GM18907 (cell line): Measurements from ENCODE around the gene HIC1.

ENCODE experiments used
- ATAC-seq: cut with Tn5 transposase; IDR thresholded peaks from one replicate; pipeline ENCODE4 v1.9.1; 2021; ENCODE audit warnings: mild to moderate bottlenecking, moderate library complexity; ENCODE audit not compliant: unreplicated experiment

The HIC1 gene

DNA sequence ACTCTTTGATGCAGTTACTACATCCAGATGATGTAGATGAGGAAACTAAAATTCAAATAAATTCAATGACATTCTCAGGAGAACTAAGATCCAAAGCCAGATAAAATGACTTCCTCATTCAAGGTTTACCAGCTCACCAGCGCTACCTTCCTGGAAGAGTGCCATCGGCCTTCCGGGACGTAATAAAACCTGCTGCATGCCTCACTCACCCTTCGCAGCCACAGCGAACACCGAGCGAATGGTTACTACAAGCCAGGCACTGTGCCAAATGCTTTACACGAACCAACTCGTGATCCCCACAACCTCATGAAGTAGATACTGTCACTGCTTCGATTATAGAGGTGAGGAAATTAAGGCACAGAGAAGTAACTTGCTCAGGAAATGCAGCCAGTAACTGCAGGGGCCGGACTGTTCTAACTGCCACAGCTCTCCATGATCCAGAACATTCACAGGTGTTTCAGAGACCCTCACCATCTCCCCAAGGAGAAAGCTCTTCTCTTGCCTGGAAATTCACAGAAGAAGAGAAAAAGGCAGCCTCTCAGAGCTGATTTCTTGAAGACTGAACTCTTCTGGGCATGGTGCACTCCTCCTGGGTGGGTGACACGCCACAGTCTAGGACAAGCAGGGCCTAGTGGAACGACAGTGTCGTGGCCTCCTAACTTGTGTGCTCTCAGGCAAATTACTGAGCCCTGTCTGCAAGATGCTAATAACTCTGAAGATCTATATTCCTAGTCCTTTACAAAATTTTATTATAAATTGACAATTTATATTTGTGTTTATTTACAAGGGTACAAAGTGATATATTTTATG lies 46.8 kb downstream of the HIC1 start:
- ATAC-seq = no peak

DNA sequence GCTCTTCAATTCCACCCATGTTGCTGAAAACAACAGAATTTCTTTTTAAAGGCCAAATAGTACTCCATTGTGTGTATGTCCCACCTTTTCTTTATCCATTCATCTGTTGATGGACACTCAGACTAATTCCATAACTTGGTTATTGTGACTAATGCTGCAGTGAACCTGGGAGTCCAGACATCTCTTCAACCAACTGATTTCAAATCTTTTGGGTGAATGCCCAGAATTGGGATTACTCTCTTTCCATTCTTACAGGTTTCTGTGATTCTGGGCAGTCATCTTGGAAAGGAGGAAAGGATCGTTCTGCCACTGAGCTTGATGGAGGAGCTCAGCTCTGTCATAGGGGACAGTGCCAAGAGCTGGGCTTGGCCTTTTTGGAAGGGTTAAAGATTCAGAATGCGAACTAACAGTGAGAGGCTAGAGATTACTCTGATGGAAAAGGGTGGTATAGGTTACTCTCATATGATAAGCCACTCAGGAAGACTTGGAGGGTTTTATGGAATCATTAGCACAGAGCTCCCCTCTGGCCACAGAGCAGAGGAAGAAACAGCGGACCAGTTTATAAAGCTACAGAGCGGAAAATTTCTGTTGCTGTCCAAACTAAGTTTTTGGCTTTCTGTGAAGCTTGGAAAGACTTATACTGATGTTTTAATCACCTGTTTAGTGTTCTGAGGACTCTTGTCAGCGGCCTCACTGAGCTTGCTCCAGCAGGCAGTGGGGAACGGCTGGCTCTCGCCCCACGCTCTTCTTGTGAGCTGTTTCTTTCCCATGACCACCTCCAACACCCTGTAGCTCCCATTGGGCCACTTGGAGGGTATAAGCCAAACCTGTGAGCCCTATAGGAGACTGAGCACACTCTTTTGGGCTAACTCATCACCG lies 48.3 kb downstream of the HIC1 start:
- no peak for ATAC-seq

DNA sequence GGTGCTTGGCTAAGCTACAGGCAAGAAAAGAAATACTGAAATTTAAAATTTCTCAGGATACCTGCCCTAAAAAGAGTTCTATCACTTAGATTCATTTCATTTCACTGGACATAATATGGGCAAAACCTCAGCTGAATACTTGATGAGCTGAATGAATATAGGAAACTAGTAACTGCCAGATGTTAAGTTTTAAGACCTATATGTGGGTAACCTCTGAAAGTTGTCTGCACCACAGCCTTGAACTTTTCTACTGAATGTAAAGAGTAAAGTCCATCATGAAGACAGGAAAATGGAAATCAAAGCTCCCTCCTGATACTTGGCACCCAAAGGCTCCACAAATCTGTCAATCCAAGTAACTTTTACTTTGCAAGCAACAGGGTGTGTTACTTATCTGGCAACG lies 50.8 kb downstream of the HIC1 start:
- ATAC-seq = no peak

DNA sequence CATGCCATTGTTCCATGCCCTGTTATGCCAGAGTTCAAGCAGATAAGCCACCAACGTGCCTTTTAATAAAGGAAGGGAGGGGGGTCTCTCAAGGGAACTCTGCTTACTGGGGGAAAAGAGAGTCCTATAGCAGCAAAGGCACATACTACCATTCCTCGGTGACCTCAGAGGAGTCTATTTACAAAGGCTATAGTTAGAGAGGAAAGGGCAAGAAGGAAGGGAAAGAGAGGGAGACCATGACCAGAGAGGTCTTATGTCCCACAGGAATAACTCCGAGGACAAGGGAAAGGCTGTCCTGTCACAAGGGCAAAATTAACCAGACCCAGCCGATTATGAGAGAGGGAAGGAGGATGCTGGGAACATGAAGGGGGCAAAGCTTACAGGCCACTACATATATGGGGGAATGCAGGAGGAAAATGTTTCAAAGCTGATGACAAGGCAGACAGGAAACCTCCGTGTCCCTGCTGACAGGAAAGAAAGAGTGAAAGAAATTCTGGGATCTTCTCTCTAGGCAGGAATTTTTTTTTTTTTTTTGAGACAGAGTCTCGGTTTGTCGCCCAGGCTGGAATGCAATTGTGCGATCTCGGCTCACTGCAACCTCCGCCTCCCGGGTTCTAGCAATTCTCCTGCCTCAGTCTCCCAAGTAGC lies 51.5 kb downstream of the HIC1 start:
- no peak for ATAC-seq

DNA sequence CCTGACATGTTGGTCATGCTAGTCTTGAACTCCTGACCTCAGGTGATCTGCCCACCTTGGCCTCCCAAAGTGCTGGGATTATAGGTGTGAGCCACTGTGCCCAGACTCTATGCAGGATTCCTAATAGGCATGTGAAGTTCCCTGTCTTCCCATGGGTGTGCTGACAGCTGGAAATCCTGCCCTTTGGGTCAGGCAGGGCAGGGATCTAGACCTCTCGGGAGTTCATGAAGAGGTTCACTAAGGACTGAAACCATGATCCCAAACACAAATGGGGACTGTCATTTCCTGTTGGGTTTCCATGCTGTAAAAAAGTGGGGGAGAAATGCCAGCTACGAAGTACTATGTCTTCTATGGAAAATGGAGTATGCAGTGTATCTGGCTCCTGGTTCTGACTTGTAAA lies 52.1 kb downstream of the HIC1 start:
- ATAC-seq = no peak

DNA sequence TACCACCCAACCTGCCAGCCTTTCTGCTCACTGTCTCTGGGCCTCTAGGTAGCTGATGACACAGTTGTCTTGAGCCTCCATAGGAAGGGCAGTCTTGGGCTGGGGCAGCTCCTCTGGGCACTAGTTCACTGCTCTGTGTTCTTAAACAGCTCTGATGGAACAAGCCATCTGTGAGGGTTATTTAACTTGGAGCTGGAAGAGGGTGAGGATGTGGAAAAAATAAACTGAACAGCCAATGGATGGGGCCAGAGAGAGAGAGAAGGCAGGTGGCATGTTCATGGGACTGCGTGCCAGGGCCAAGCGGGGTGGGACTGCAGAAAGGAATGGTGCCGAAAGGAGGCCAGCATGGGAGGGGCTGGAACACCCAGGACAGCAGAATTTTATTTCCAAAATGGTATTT lies 52.6 kb downstream of the HIC1 start:
- ATAC-seq = no peak

DNA sequence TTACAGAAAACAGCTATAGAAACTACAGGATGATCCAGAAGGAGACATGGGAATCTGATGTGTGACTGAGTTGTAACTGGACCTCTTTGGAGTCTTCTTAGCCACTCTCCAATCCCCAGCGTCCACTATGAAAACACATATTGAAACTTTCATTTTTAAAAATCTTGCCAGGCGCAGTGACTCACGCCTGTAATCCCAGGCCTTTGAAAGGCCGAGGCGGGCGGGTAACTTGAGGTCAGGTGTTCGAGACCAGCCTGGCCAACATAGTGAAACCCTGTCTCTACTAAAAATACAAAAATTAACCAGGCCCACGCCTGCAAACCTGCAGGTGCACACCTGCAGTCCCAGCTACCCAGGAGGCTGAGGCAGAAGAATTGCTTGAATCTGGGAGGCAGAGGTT lies 53.3 kb downstream of the HIC1 start:
- ATAC-seq = no peak

DNA sequence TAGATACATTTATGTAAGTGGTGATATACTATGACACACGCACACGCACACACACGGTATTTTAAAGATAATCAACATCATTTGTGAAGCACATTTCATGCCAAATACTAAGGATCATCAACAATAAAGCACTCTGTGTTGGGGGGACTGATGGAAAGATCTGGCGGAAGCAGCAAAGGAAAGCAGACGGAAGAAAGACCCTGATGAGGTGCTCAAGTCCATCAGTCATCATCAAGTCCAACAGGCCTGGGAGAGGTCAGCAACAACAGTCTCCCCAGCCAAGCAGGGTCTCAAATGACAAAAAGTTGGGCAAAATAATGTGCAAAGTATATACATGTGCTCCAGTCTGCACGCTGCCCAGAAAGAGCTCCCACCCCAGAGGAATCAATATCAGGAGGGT lies 55.5 kb downstream of the HIC1 start:
- ATAC-seq = no peak

DNA sequence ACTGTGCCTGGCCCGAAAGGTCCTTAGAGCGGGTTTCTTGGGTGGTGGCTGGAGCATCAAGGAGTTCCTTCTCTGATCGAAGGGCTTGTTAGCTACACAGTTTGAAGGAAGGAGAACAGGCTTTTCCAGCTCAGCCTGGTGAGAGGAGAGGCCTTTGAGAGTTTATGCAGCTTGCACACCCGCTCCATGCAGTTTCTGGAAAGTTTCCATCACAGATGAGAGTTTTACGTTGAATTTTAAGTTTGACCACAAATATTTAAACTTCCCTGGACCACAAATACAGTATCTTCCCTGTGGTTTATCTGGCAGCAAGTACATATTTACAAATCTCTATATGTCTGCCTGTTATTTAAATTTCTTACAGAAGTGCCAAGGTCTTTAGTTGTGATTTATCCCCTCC lies 56.8 kb downstream of the HIC1 start:
- ATAC-seq = no peak
